Endothelial cell (in vitro differentiated cells): Measurements from ENCODE around the gene VWF. TPM values are rescaled to one million over a fixed set of nuclear protein-coding genes. Genes with fewer than 3 reads are reported as not detected.

ENCODE experiments used
- DNase-seq: peaks from one replicate; pipeline ENCODE4 v3.0.0; 2021; ENCODE audit warnings: low spot score
- H3K27ac Mint-ChIP-seq: one replicate; pipeline ENCODE4 v1.8.0; 2021; ENCODE audit warnings: mixed read lengths, inconsistent platforms; ENCODE audit not compliant: unreplicated experiment
- H3K27me3 Mint-ChIP-seq: one replicate; pipeline ENCODE4 v1.8.0; 2021; ENCODE audit warnings: mild to moderate bottlenecking, moderate library complexity, mixed read lengths, inconsistent platforms; ENCODE audit not compliant: unreplicated experiment
- H3K36me3 Mint-ChIP-seq: one replicate; pipeline ENCODE4 v1.8.0; 2021; ENCODE audit warnings: mild to moderate bottlenecking, low read depth, mixed read lengths, inconsistent platforms; ENCODE audit not compliant: unreplicated experiment
- H3K4me1 Mint-ChIP-seq: one replicate; pipeline ENCODE4 v1.8.0; 2021; ENCODE audit warnings: mild to moderate bottlenecking, mixed read lengths, inconsistent platforms; ENCODE audit not compliant: unreplicated experiment
- H3K4me3 Mint-ChIP-seq: one replicate; pipeline ENCODE4 v1.8.0; 2021; ENCODE audit warnings: mild to moderate bottlenecking, mixed read lengths, inconsistent platforms; ENCODE audit not compliant: unreplicated experiment
- H3K9me3 Mint-ChIP-seq: one replicate; pipeline ENCODE4 v1.8.0; 2021; ENCODE audit warnings: mixed read lengths, inconsistent platforms; ENCODE audit not compliant: unreplicated experiment
- CTCF ChIP-seq: fragments of 200-600 bp; sonication (generic); IDR thresholded peaks from one replicate; pipeline ENCODE4 v1.5.0; 2021; ENCODE audit warnings: antibody characterized with exemption; ENCODE audit not compliant: unreplicated experiment
- total RNA-seq: library from RNA; stranded (reverse); fragmentation: NEBNext Ultra II Directional; extraction: Animal tissue kit (Norgen Biotek cat#: 25700); gene quantifications from one replicate; pipeline ENCODE4 v1.2.1, GENCODE V29; 2021; ENCODE audit not compliant: unreplicated experiment

The VWF gene
- total RNA-seq, 1 donor from 2014 or later: 56.0 TPM

GRCh38 chr12:6096527-6096926, 27.9 kb downstream of the VWF start:
- no peaks in the 10 kb centered on the region for H3K4me1 Mint-ChIP-seq
- H3K4me3 Mint-ChIP-seq: no peak overlapping the region
- H3K36me3 Mint-ChIP-seq: peaks cover 11% of the 10 kb centered on the region
- no peak overlapping the region for H3K27ac Mint-ChIP-seq
- H3K9me3 Mint-ChIP-seq: no peaks in the 10 kb centered on the region
- peaks cover 1% of the 10 kb centered on the region for H3K27me3 Mint-ChIP-seq
- TF ChIP-seq CTCF: no peak
- no peak for DNase-seq

- H3K27me3 Mint-ChIP-seq: peaks cover 1% of the 10 kb centered on the region
- H3K36me3 Mint-ChIP-seq: peaks cover 16% of the 10 kb centered on the region
- no peak for TF ChIP-seq CTCF
- no peak overlapping the region for H3K4me3 Mint-ChIP-seq
- no peak for DNase-seq
- H3K27ac Mint-ChIP-seq: no peak overlapping the region
- H3K4me1 Mint-ChIP-seq: no peaks in the 10 kb centered on the region
- H3K9me3 Mint-ChIP-seq: no peaks in the 10 kb centered on the region
These were observed 29.2 kb downstream of the VWF start for GRCh38 chr12:6095269-6095668.

GRCh38 chr12:6093764-6094163, 30.7 kb downstream of the VWF start:
- Mint-ChIP-seq H3K27me3 (peaks cover 1% of the 10 kb centered on the region), H3K4me3 (no peak overlapping the region), H3K4me1 (peaks cover 2% of the 10 kb centered on the region), H3K9me3 (no peaks in the 10 kb centered on the region), H3K36me3 (peaks cover 16% of the 10 kb centered on the region), H3K27ac (no peak overlapping the region)
- no peak for DNase-seq
- no peak for TF ChIP-seq CTCF

- peaks cover 1% of the 10 kb centered on the region for H3K27me3 Mint-ChIP-seq
- H3K4me3 Mint-ChIP-seq: no peak overlapping the region
- TF ChIP-seq CTCF: no peak
- peaks cover 6% of the 10 kb centered on the region for H3K4me1 Mint-ChIP-seq
- no peaks in the 10 kb centered on the region for H3K9me3 Mint-ChIP-seq
- no peak for DNase-seq
- H3K36me3 Mint-ChIP-seq: peaks cover 16% of the 10 kb centered on the region
- no peak overlapping the region for H3K27ac Mint-ChIP-seq
These were observed 31.4 kb downstream of the VWF start for GRCh38 chr12:6092784-6093722.

GRCh38 chr12:6091786-6092566, 32.5 kb downstream of the VWF start:
- peaks cover 3% of the 10 kb centered on the region for H3K27me3 Mint-ChIP-seq
- peaks cover 16% of the 10 kb centered on the region for H3K36me3 Mint-ChIP-seq
- peaks cover 7% of the 10 kb centered on the region for H3K4me1 Mint-ChIP-seq
- no peak overlapping the region for H3K4me3 Mint-ChIP-seq
- no peak overlapping the region for H3K27ac Mint-ChIP-seq
- no peaks in the 10 kb centered on the region for H3K9me3 Mint-ChIP-seq
- DNase-seq: no peak
- no peak for TF ChIP-seq CTCF
